ENCODE results near the gene OCSTAMP. TPM values are rescaled to one million over a fixed set of nuclear protein-coding genes. Genes with fewer than 3 reads are reported as not detected.

Gene OCSTAMP
- total and polyA plus RNA-seq, 2 donors (not counting 3 experiments of a cell fraction or from before 2014, with no cell fraction given): not detected

GRCh38 chr20:46554828-46555227 is 4.4 kb upstream of the OCSTAMP start:
- intact Hi-C loops (cut with micrococcal nuclease) (no loop called here), dilution Hi-C loops (cut with MboI; ENCODE audit: extremely low pct_ligation_motif_present, low sequenced_read_pairs) (no loop called here)
- TF ChIP-seq CTCF (IDR thresholded peaks at IDR 0.05; ENCODE audit: extremely low read depth in 1 of 2, insufficient read depth in 1 of 2, low read depth in 1 of 2, low read length in 2 of 2) (no peak), MYC (IDR thresholded peaks at IDR 0.05; ENCODE audit: low read depth, low read length) (no peak), FOS (IDR thresholded peaks at IDR 0.05; ENCODE audit: borderline replicate concordance, insufficient read depth, low read length) (no peak), JUN (IDR thresholded peaks at IDR 0.05; ENCODE audit: borderline replicate concordance, insufficient read depth, insufficient read length, low read depth) (no peak), GATA2 (IDR thresholded peaks at IDR 0.05; ENCODE audit: insufficient read depth, insufficient read length, low read depth, low read length) (no peak), EZH2 (IDR thresholded peaks at IDR 0.05; ENCODE audit: borderline replicate concordance, low read depth, low read length, severe bottlenecking) (no peak), POLR2A (IDR thresholded peaks at IDR 0.05; ENCODE audit: low read depth, low read length) (no peak), POLR2AphosphoS5 (IDR thresholded peaks at IDR 0.05; ENCODE audit: insufficient read depth, low read depth, low read length) (no peak)
- TF ChIP-seq, protein P1, sequence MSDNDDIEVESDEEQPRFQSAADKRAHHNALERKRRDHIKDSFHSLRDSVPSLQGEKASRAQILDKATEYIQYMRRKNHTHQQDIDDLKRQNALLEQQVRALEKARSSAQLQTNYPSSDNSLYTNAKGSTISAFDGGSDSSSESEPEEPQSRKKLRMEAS (IDR thresholded peaks at IDR 0.05; ENCODE audit: insufficient read depth, insufficient read length): no peak
- Histone ChIP-seq H3K9ac (replicated peaks; ENCODE audit: extremely low read depth, insufficient read depth, low read length) (no peak overlapping the region), H3K4me1 (ENCODE audit: control insufficient read depth, extremely low read depth, insufficient read depth, low read length) (peaks cover 11% of the 10 kb centered on the region), H3K27me3 (ENCODE audit: control insufficient read depth in 2 of 2, insufficient read depth in 2 of 2, low read length in 2 of 2) (no peaks in the 10 kb centered on the region), H3K27ac (ENCODE audit: insufficient read depth, low read depth, low read length) (no peak overlapping the region), H3K9me1 (replicated peaks; ENCODE audit: control insufficient read depth, extremely low read depth, insufficient read depth, low read length) (no peaks in the 10 kb centered on the region), H2AFZ (ENCODE audit: low read depth, low read length) (no peak overlapping the region), H3K4me2 (ENCODE audit: insufficient read depth, low read length) (no peak overlapping the region), H3K36me3 (ENCODE audit: control insufficient read depth in 2 of 2, extremely low read depth in 1 of 2, insufficient read depth in 2 of 2, low read length in 2 of 2) (no peaks in the 10 kb centered on the region), H3K79me2 (ENCODE audit: control insufficient read depth, insufficient read depth, low read length) (no peaks in the 10 kb centered on the region), H3K4me3 (replicated peaks in 1 of 3; ENCODE audit: insufficient read depth in 1 of 3, low read depth in 1 of 3, low read length in 3 of 3) (no peak overlapping the region), H3K9me3 (replicated peaks; ENCODE audit: control insufficient read depth, insufficient read depth, low read length) (no peaks in the 10 kb centered on the region), H4K20me1 (replicated peaks; ENCODE audit: control insufficient read depth, extremely low read depth, insufficient read depth, low read length) (no peaks in the 10 kb centered on the region)
- DNase-seq (ENCODE audit: low read depth, low spot score) (no peak), FAIRE-seq (no peak)
- no TSS peak for BruUV-seq (replicated peaks)
- ChIA-PET CTCF (no interaction called here), POLR2A (no interaction called here)

All from endothelial cell of umbilical vein (primary cell).